Loucy (cell line): Measurements from ENCODE around the gene PRKCZ.

Source experiments
- H2AFZ ChIP-seq: fragments of 200-600 bp; sonication (generic); 2 replicates; pipeline ENCODE4 v1.6.0; 2016; ENCODE audit warnings: antibody characterized with exemption, mild to moderate bottlenecking, low read length, moderate library complexity
- H3F3A ChIP-seq: fragments of 200-600 bp; 2 replicates; pipeline ENCODE4 v1.6.0; 2016; ENCODE audit warnings: antibody characterized with exemption, low read depth, mild to moderate bottlenecking
- H3K27me3 ChIP-seq: fragments of 200-600 bp; sonication (generic); 2 replicates; pipeline ENCODE4 v1.6.1; 2014; ENCODE audit warnings: low read length, mild to moderate bottlenecking; ENCODE audit not compliant: insufficient read depth, poor library complexity, severe bottlenecking
- H3K36me3 ChIP-seq: fragments of 200-600 bp; sonication (generic); 2 replicates; pipeline ENCODE4 v1.6.1; 2016; ENCODE audit warnings: low read length; ENCODE audit not compliant: insufficient read depth
- H3K4me1 ChIP-seq: fragments of 200-600 bp; sonication (generic); 2 replicates; pipeline ENCODE4 v1.5.1; 2014; ENCODE audit warnings: low read length, mild to moderate bottlenecking; ENCODE audit not compliant: insufficient read depth, poor library complexity, severe bottlenecking
- H3K4me2 ChIP-seq: fragments of 200-600 bp; sonication (generic); 2 replicates; pipeline ENCODE4 v1.6.0; 2014; ENCODE audit warnings: antibody characterized with exemption, low read length, low read depth, mild to moderate bottlenecking; ENCODE audit not compliant: poor library complexity, severe bottlenecking
- H3K4me3 ChIP-seq: fragments of 200-600 bp; sonication (generic); 2 replicates; pipeline ENCODE4 v1.5.1; 2014; ENCODE audit warnings: low read length, mild to moderate bottlenecking, mixed read lengths; ENCODE audit not compliant: poor library complexity, severe bottlenecking
- H3K79me2 ChIP-seq: fragments of 200-600 bp; sonication (generic); 2 replicates; pipeline ENCODE4 v1.6.1; 2014; ENCODE audit warnings: low read length; ENCODE audit not compliant: insufficient read depth
- H3K9ac ChIP-seq: fragments of 200-600 bp; sonication (generic); 2 replicates; pipeline ENCODE4 v1.6.0; 2014; ENCODE audit warnings: mild to moderate bottlenecking, low read depth, low read length, moderate library complexity; ENCODE audit not compliant: poor library complexity, severe bottlenecking
- H3K9me2 ChIP-seq: fragments of 200-600 bp; sonication (generic); replicated peaks from 2 replicates; pipeline ENCODE4 v1.6.1; 2016; ENCODE audit warnings: low read depth, low read length, mixed read lengths
- H3K9me3 ChIP-seq: fragments of 200-600 bp; sonication (generic); 2 replicates; pipeline ENCODE4 v1.6.1; 2014; ENCODE audit warnings: mild to moderate bottlenecking, antibody characterized with exemption, low read length, low read depth; ENCODE audit not compliant: insufficient read depth
- H4K20me1 ChIP-seq: fragments of 200-600 bp; sonication (generic); 2 replicates; pipeline ENCODE4 v1.6.0; 2014; ENCODE audit warnings: antibody characterized with exemption, low read length, mild to moderate bottlenecking; ENCODE audit not compliant: insufficient read depth, poor library complexity, severe bottlenecking
- EZH2phosphoT487 ChIP-seq: fragments of 200-600 bp; IDR thresholded peaks from 2 replicates; pipeline ENCODE4 v1.6.1; 2018; ENCODE audit warnings: antibody characterized with exemption, mild to moderate bottlenecking, moderate library complexity, borderline replicate concordance
- TF ChIP-seq, protein P1 (sequence below): fragments of 200-600 bp; sonication (generic); conservative IDR thresholded peaks from 2 replicates; pipeline ENCODE4 v1.5.1; 2014; ENCODE audit warnings: mild to moderate bottlenecking, antibody characterized with exemption, low read length

PRKCZ gene

DNA sequence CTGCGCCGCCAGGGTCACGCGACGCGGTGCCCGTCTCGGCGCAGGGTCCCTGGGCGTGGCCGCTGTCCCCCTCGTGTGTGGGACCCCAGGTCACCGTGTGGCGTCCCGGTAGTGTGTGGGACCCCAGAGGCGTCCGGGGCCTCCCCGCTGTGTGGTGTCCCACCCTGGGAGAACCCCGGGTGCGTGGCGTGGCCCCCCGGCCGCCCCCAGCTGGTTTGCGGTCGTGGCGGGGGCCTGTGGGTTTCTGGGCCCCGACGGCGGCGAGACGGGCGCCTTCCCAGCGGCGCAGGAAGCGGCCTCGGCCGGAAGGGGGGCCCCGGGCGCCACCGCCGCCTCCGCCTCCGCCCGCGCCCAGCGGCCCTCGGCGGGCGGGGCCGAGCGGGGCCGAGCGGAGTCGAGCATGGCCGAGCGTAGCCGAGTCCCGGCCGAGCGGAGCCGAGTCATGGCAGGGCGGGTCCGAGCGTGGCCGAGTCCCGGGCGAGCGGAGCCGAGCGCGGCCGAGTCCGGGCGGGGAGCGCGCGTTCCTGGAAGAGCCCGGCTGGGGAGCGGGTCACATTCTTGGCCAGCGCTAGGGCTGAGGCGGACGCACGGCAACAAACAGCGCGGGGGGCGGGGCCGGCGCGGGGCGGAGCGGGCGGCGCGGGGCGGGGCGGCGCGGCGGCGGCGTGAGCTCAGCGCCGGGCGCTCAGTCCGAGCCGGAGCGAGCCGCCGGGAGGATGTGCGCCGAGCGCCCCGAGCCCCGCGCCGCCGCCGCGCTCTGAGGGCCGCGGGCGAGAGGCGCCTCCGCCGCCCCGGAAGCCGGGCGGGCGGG, 177.3 kb downstream of the PRKCZ start:
- Histone ChIP-seq H3K4me2 (no peak overlapping the region), H4K20me1 (peaks cover 33% of the 10 kb centered on the region), H3K9me2 (no peaks in the 10 kb centered on the region), H3K27me3 (no peaks in the 10 kb centered on the region), H3K36me3 (no peaks in the 10 kb centered on the region), H3F3A (no peaks in the 10 kb centered on the region), H2AFZ (no peak overlapping the region), H3K79me2 (peaks cover 39% of the 10 kb centered on the region), H3K9me3 (no peaks in the 10 kb centered on the region), H3K4me3 (peak overlapping the region; percentile 58), H3K9ac (no peak overlapping the region), H3K4me1 (peaks cover 29% of the 10 kb centered on the region)
- no peak for TF ChIP-seq EZH2phosphoT487
- TF ChIP-seq, protein P1, sequence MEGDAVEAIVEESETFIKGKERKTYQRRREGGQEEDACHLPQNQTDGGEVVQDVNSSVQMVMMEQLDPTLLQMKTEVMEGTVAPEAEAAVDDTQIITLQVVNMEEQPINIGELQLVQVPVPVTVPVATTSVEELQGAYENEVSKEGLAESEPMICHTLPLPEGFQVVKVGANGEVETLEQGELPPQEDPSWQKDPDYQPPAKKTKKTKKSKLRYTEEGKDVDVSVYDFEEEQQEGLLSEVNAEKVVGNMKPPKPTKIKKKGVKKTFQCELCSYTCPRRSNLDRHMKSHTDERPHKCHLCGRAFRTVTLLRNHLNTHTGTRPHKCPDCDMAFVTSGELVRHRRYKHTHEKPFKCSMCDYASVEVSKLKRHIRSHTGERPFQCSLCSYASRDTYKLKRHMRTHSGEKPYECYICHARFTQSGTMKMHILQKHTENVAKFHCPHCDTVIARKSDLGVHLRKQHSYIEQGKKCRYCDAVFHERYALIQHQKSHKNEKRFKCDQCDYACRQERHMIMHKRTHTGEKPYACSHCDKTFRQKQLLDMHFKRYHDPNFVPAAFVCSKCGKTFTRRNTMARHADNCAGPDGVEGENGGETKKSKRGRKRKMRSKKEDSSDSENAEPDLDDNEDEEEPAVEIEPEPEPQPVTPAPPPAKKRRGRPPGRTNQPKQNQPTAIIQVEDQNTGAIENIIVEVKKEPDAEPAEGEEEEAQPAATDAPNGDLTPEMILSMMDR = no peak

DNA sequence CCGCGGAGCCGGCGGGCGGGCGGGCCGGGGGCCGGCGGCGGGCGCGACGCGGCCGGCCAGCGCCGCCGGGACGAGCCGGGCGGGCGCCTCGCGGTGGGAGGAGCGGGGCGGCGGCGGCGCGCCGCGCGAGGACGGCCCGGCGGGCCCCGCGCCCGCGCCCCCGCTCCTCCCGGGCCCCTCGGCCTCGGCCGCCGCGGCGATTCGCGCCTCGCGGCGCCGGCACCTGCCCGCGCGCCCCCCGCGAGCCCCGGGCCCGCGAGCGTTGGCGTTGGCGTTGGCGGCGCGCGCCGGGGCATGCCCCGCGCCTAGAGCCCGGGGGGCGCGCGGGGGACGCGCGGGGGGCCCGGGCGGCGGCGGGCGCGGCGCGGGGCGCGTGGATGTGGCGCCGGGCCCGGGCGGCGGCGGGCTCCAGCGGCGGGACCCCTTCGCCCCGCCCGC, 178.0 kb downstream of the PRKCZ start, which contains the start of gene SKI:
Gene SKI, plus strand, starts transcription at position 163 of the 438 bp plus-strand sequence. CDS start 448 bp downstream, outside the sequence.
- peak within 1 kb of the TSS; percentile 70 for H3K9ac ChIP-seq
- no peak for TF ChIP-seq EZH2phosphoT487
- TF ChIP-seq, protein P1 = no peak

DNA sequence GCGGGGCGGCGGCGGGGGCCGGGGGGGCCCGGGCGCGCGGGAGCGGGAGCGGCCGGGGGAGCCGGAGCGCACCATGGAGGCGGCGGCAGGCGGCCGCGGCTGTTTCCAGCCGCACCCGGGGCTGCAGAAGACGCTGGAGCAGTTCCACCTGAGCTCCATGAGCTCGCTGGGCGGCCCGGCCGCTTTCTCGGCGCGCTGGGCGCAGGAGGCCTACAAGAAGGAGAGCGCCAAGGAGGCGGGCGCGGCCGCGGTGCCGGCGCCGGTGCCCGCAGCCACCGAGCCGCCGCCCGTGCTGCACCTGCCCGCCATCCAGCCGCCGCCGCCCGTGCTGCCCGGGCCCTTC, 178.5 kb downstream of the PRKCZ start:
- H4K20me1 ChIP-seq = peaks cover 43% of the 10 kb centered on the region
- H3K79me2 ChIP-seq = peaks cover 50% of the 10 kb centered on the region
- peak overlapping the region; percentile 71 for H3K4me3 ChIP-seq
- H3K9me3 ChIP-seq = no peaks in the 10 kb centered on the region
- H3K4me1 ChIP-seq = peaks cover 40% of the 10 kb centered on the region
- no peak overlapping the region for H2AFZ ChIP-seq
- peak overlapping the region; percentile 70 for H3K9ac ChIP-seq
- H3K27me3 ChIP-seq = no peaks in the 10 kb centered on the region
- H3K4me2 ChIP-seq = peak overlapping the region; percentile 77
- H3K36me3 ChIP-seq = no peaks in the 10 kb centered on the region
- no peak for TF ChIP-seq EZH2phosphoT487
- TF ChIP-seq, protein P1 = no peak
- no peaks in the 10 kb centered on the region for H3F3A ChIP-seq
- no peaks in the 10 kb centered on the region for H3K9me2 ChIP-seq

More for the DNA sequence above, 178.0 kb downstream of the PRKCZ start, which contains the start of gene SKI:
- Histone ChIP-seq H3F3A (no peaks in the 10 kb centered on the region), H3K36me3 (no peaks in the 10 kb centered on the region), H3K9me3 (no peaks in the 10 kb centered on the region), H3K79me2 (peaks cover 45% of the 10 kb centered on the region), H2AFZ (no peak within 1 kb of the TSS), H3K4me3 (peak within 1 kb of the TSS; percentile 71), H3K4me1 (peaks cover 35% of the 10 kb centered on the region), H3K4me2 (peak within 1 kb of the TSS; percentile 77), H3K27me3 (no peaks in the 10 kb centered on the region), H4K20me1 (peaks cover 39% of the 10 kb centered on the region), H3K9me2 (no peaks in the 10 kb centered on the region)
